Activated naive CD8-positive, alpha-beta T cell treated with anti-CD3 and anti-CD28 coated beads, Interleukin-2, amount 10 ng/mL, durations not matched to agents 7 days and 5 days (primary cell): ENCODE data around the gene HYCC1. TPM values are rescaled to one million over a fixed set of nuclear protein-coding genes. Genes with fewer than 3 reads are reported as not detected.
"Not testable (repeated sequence)": the region's sequence is repeated elsewhere in the genome, so short reads cannot be mapped to it uniquely, and the experiment has no call there.

ENCODE experiments used
- ATAC-seq: fragments of 150-1000 bp; cut with Tn5 transposase; one replicate; pipeline ENCODE4 v1.10.0; 2021; ENCODE audit warnings: low read depth, moderate library complexity
- POLR2A ChIA-PET: fragments of 350-600 bp; sonication (Branson Sonifier 250); formaldehyde crosslinking; loops from one replicate; lab custom pipeline; 2021; ENCODE audit warnings: antibody characterized with exemption; lab: Charles Lee
- DNase-seq: peaks from one replicate; pipeline ENCODE4 v3.0.0; 2021
- H3K27ac Mint-ChIP-seq: one replicate; pipeline ENCODE4 v1.8.0; 2022; ENCODE audit warnings: mild to moderate bottlenecking, mixed read lengths
- H3K27me3 Mint-ChIP-seq: one replicate; pipeline ENCODE4 v1.8.0; 2022; ENCODE audit warnings: mild to moderate bottlenecking, moderate library complexity, mixed read lengths
- H3K36me3 Mint-ChIP-seq: one replicate; pipeline ENCODE4 v1.8.0; 2021; ENCODE audit warnings: mild to moderate bottlenecking, mixed read lengths
- H3K4me1 Mint-ChIP-seq: one replicate; pipeline ENCODE4 v1.8.0; 2021; ENCODE audit warnings: mixed read lengths
- H3K4me3 Mint-ChIP-seq: one replicate; pipeline ENCODE4 v1.8.0; 2022; ENCODE audit warnings: mild to moderate bottlenecking, moderate library complexity, mixed read lengths
- H3K9me3 Mint-ChIP-seq: one replicate; pipeline ENCODE4 v1.8.0; 2021; ENCODE audit warnings: mixed read lengths
- total RNA-seq, 2 experiments: library from RNA; stranded (reverse); gene quantifications; one replicate each; pipeline ENCODE4 v1.2.3, GENCODE V29; 2021

HYCC1 gene
- 10 to 100 TPM; 49.5 to 49.7 TPM for total RNA-seq

- peaks cover 31% of the 10 kb centered on the region for H3K4me1 Mint-ChIP-seq
- peak within 1 kb of the TSS; percentile 95 for H3K27ac Mint-ChIP-seq
- ATAC-seq (peak; percentile 99), DNase-seq (peak; percentile 97)
- H3K27me3 Mint-ChIP-seq, result no peaks in the 10 kb centered on the region
- POLR2A ChIA-PET, result interaction anchor here (1.1 to 1.6 kb wide), 4 partner anchors 42 to 160 kb away, joined by 3 to 4 read pairs (median 4); no protein-coding TSS in a partner anchor
- H3K9me3 Mint-ChIP-seq, result peaks cover 3% of the 10 kb centered on the region
- peaks cover 13% of the 10 kb centered on the region for H3K36me3 Mint-ChIP-seq
- peak within 1 kb of the TSS; percentile 97 for H3K4me3 Mint-ChIP-seq
Observed at GRCh38 chr7:23013715-23014649, at the start of gene HYCC1. HYCC1 (minus strand) TSS chr7:23014130; CDS start chr7:22991111, 23,019 bp downstream.

GRCh38 chr7:23062452-23062851 is 48.5 kb upstream of the HYCC1 start:
- Mint-ChIP-seq H3K36me3 (no peaks in the 10 kb centered on the region), H3K4me1 (no peaks in the 10 kb centered on the region), H3K9me3 (no peaks in the 10 kb centered on the region), H3K4me3 (no peak overlapping the region), H3K27me3 (peaks cover 9% of the 10 kb centered on the region), H3K27ac (no peak overlapping the region)
- DNase-seq, result no peak
- ATAC-seq, result no peak
- POLR2A ChIA-PET, result no interaction called here

GRCh38 chr7:23061327-23061726 is 47.4 kb upstream of the HYCC1 start:
- DNase-seq (no peak), ATAC-seq (no peak)
- peaks cover 9% of the 10 kb centered on the region for H3K27me3 Mint-ChIP-seq
- no peak overlapping the region for H3K4me3 Mint-ChIP-seq
- H3K27ac Mint-ChIP-seq, result no peak overlapping the region
- POLR2A ChIA-PET, result no interaction called here
- H3K4me1 Mint-ChIP-seq, result no peaks in the 10 kb centered on the region
- no peaks in the 10 kb centered on the region for H3K36me3 Mint-ChIP-seq
- no peaks in the 10 kb centered on the region for H3K9me3 Mint-ChIP-seq

- Mint-ChIP-seq H3K9me3 (no peaks in the 10 kb centered on the region), H3K27me3 (peaks cover 9% of the 10 kb centered on the region), H3K4me1 (peaks cover 2% of the 10 kb centered on the region), H3K36me3 (no peaks in the 10 kb centered on the region), H3K27ac (no peak overlapping the region), H3K4me3 (no peak overlapping the region)
- DNase-seq, result no peak
- ATAC-seq, result no peak
- POLR2A ChIA-PET, result interaction anchor here (0.7 kb wide), 1 partner anchor 45 kb away, joined by 4 read pairs; no protein-coding TSS in a partner anchor
Observed at GRCh38 chr7:23058408-23059096, 44.6 kb upstream of the HYCC1 start.

GRCh38 chr7:23055582-23056178 is 41.8 kb upstream of the HYCC1 start:
- Mint-ChIP-seq H3K4me1 (peaks cover 9% of the 10 kb centered on the region), H3K9me3 (no peaks in the 10 kb centered on the region), H3K4me3 (no peak overlapping the region), H3K27me3 (peaks cover 4% of the 10 kb centered on the region), H3K27ac (no peak overlapping the region), H3K36me3 (no peaks in the 10 kb centered on the region)
- POLR2A ChIA-PET, result interaction anchor here (0.9 to 1.0 kb wide), 2 partner anchors 43 to 231 kb away, joined by 3 read pairs; no protein-coding TSS in a partner anchor
- DNase-seq (no peak), ATAC-seq (peak; percentile 92)

GRCh38 chr7:23051124-23051485 is 37.2 kb upstream of the HYCC1 start:
- POLR2A ChIA-PET, result not testable (repeated sequence)

GRCh38 chr7:23046336-23046735 is 32.4 kb upstream of the HYCC1 start:
- H3K9me3 Mint-ChIP-seq, H3K36me3 Mint-ChIP-seq, DNase-seq, H3K27me3 Mint-ChIP-seq, POLR2A ChIA-PET, H3K27ac Mint-ChIP-seq, H3K4me1 Mint-ChIP-seq, H3K4me3 Mint-ChIP-seq, ATAC-seq: not testable (repeated sequence)

More at GRCh38 chr7:23051124-23051485, 37.2 kb upstream of the HYCC1 start:
- not testable (repeated sequence) for H3K9me3 Mint-ChIP-seq, H3K4me3 Mint-ChIP-seq, H3K27me3 Mint-ChIP-seq, DNase-seq, H3K27ac Mint-ChIP-seq, ATAC-seq, H3K36me3 Mint-ChIP-seq
- peaks cover 11% of the 10 kb centered on the region for H3K4me1 Mint-ChIP-seq

GRCh38 chr7:23045086-23045485 is 31.2 kb upstream of the HYCC1 start:
- H3K4me3 Mint-ChIP-seq, DNase-seq, POLR2A ChIA-PET, H3K27ac Mint-ChIP-seq, H3K4me1 Mint-ChIP-seq, H3K36me3 Mint-ChIP-seq, H3K9me3 Mint-ChIP-seq, ATAC-seq, H3K27me3 Mint-ChIP-seq: not testable (repeated sequence)

GRCh38 chr7:23044581-23044980 is 30.7 kb upstream of the HYCC1 start:
- Mint-ChIP-seq H3K27ac (no peak overlapping the region), H3K27me3 (peaks cover 3% of the 10 kb centered on the region), H3K9me3 (peaks cover 2% of the 10 kb centered on the region), H3K4me3 (no peak overlapping the region), H3K36me3 (peaks cover 1% of the 10 kb centered on the region), H3K4me1 (no peaks in the 10 kb centered on the region)
- POLR2A ChIA-PET, result no interaction called here
- ATAC-seq, result no peak
- DNase-seq, result no peak

GRCh38 chr7:23043441-23043840 is 29.5 kb upstream of the HYCC1 start:
- POLR2A ChIA-PET, result no interaction called here
- H3K36me3 Mint-ChIP-seq, result peaks cover 1% of the 10 kb centered on the region
- no peaks in the 10 kb centered on the region for H3K4me1 Mint-ChIP-seq
- no peak overlapping the region for H3K27ac Mint-ChIP-seq
- H3K4me3 Mint-ChIP-seq, result no peak overlapping the region
- no peak for DNase-seq
- H3K27me3 Mint-ChIP-seq, result peaks cover 3% of the 10 kb centered on the region
- ATAC-seq, result no peak
- H3K9me3 Mint-ChIP-seq, result peaks cover 2% of the 10 kb centered on the region

- H3K27ac Mint-ChIP-seq, H3K9me3 Mint-ChIP-seq, ATAC-seq, H3K4me1 Mint-ChIP-seq, H3K36me3 Mint-ChIP-seq, DNase-seq, H3K27me3 Mint-ChIP-seq, POLR2A ChIA-PET, H3K4me3 Mint-ChIP-seq: not testable (repeated sequence)
Observed at GRCh38 chr7:23039674-23040073, 25.7 kb upstream of the HYCC1 start.

- H3K9me3 Mint-ChIP-seq, H3K27ac Mint-ChIP-seq, POLR2A ChIA-PET, DNase-seq, H3K4me1 Mint-ChIP-seq, H3K4me3 Mint-ChIP-seq, H3K36me3 Mint-ChIP-seq, ATAC-seq: not testable (repeated sequence)
- H3K27me3 Mint-ChIP-seq, result peaks cover 14% of the 10 kb centered on the region
Observed at GRCh38 chr7:23035542-23036371, 21.8 kb upstream of the HYCC1 start.
